Astrocyte (in vitro differentiated cells and primary cell): ENCODE data around the gene FBXL14. TPM values are rescaled to one million over a fixed set of nuclear protein-coding genes. Genes with fewer than 3 reads are reported as not detected.

Source experiments
- DNase-seq: peaks from one replicate; pipeline ENCODE4 v3.0.0-alpha.2; 2010; ENCODE audit warnings: low read depth
- FAIRE-seq: peaks from 2 replicates; lab custom pipeline; 2011; peaks lifted over from hg19 to GRCh38; lab: Jason Lieb, UNC
- H2AFZ ChIP-seq: 2 replicates; pipeline ENCODE4 v1.6.0; 2012; ENCODE audit warnings: low read depth, low read length, inconsistent platforms
- H3K27ac ChIP-seq: 2 replicates; pipeline ENCODE4 v1.5.1; 2011; ENCODE audit warnings: low read depth, low read length, inconsistent platforms
- H3K27me3 ChIP-seq: 2 replicates; pipeline ENCODE4 v1.6.0; 2011; ENCODE audit warnings: low read length, inconsistent platforms; ENCODE audit not compliant: insufficient read depth
- H3K36me3 ChIP-seq: 2 replicates; pipeline ENCODE4 v1.5.1; 2011; ENCODE audit warnings: low read length, inconsistent platforms; ENCODE audit not compliant: insufficient read depth
- H3K4me1 ChIP-seq: 2 replicates; pipeline ENCODE4 v1.5.1; 2011; ENCODE audit warnings: low read length, inconsistent platforms; ENCODE audit not compliant: insufficient read depth
- H3K4me2 ChIP-seq: 2 replicates; pipeline ENCODE4 v1.6.0; 2012; ENCODE audit warnings: low read length, inconsistent platforms
- H3K4me3 ChIP-seq: 2 replicates; pipeline ENCODE4 v1.5.1; 2011; ENCODE audit warnings: low read depth, mild to moderate bottlenecking, low read length, inconsistent platforms; ENCODE audit not compliant: insufficient read depth
- H3K79me2 ChIP-seq: 2 replicates; pipeline ENCODE4 v1.6.0; 2012; ENCODE audit warnings: mild to moderate bottlenecking, low read length, inconsistent platforms; ENCODE audit not compliant: insufficient read depth
- H3K9ac ChIP-seq: 2 replicates; pipeline ENCODE4 v1.6.0; 2012; ENCODE audit warnings: mild to moderate bottlenecking, low read length, inconsistent platforms
- H3K9me3 ChIP-seq: 2 replicates; pipeline ENCODE4 v1.5.1; 2012; ENCODE audit warnings: low read depth, mild to moderate bottlenecking, low read length, inconsistent platforms; ENCODE audit not compliant: insufficient read depth
- H4K20me1 ChIP-seq: 2 replicates; pipeline ENCODE4 v1.6.0; 2012; ENCODE audit warnings: low read length, inconsistent platforms; ENCODE audit not compliant: insufficient read depth
- H3K27ac Mint-ChIP-seq: one replicate; pipeline ENCODE4 v1.8.0; 2021; ENCODE audit warnings: mild to moderate bottlenecking, mixed read lengths; ENCODE audit not compliant: unreplicated experiment
- H3K27me3 Mint-ChIP-seq: one replicate; pipeline ENCODE4 v1.8.0; 2021; ENCODE audit warnings: low read depth, mixed read lengths; ENCODE audit not compliant: unreplicated experiment
- H3K36me3 Mint-ChIP-seq: one replicate; pipeline ENCODE4 v1.8.0; 2021; ENCODE audit warnings: low read depth, mixed read lengths; ENCODE audit not compliant: unreplicated experiment
- H3K4me1 Mint-ChIP-seq: one replicate; pipeline ENCODE4 v1.8.0; 2021; ENCODE audit warnings: low read depth, mixed read lengths; ENCODE audit not compliant: unreplicated experiment
- H3K4me3 Mint-ChIP-seq: one replicate; pipeline ENCODE4 v1.8.0; 2021; ENCODE audit warnings: mild to moderate bottlenecking, moderate library complexity, mixed read lengths; ENCODE audit not compliant: unreplicated experiment
- H3K9me3 Mint-ChIP-seq: one replicate; pipeline ENCODE4 v1.8.0; 2021; ENCODE audit warnings: mild to moderate bottlenecking, mixed read lengths; ENCODE audit not compliant: unreplicated experiment
- CTCF ChIP-seq: IDR thresholded peaks from 2 replicates; pipeline ENCODE4 v1.5.1; 2011; ENCODE audit warnings: low read depth, mild to moderate bottlenecking, inconsistent platforms, low read length, moderate library complexity; ENCODE audit not compliant: insufficient read depth
- EZH2 ChIP-seq: IDR thresholded peaks from 2 replicates; pipeline ENCODE4 v1.6.1; 2012; ENCODE audit warnings: mild to moderate bottlenecking, low read length, inconsistent platforms; ENCODE audit not compliant: insufficient read depth
- total RNA-seq: library from RNA; stranded (reverse); gene quantifications from 2 replicates; pipeline ENCODE4 v1.2.1, GENCODE V29; 2021

The FBXL14 gene
- total RNA-seq, 1 donor from 2014 or later: 9.2 TPM

GRCh38 chr12:1530592-1531152, 63.7 kb downstream of the FBXL14 start:
- DNase-seq: no peak

GRCh38 chr12:1529862-1530591, 64.4 kb downstream of the FBXL14 start:
- Histone ChIP-seq H3K9me3 (no peaks in the 10 kb centered on the region), H4K20me1 (peaks cover 38% of the 10 kb centered on the region), H3K4me1 (peaks cover 44% of the 10 kb centered on the region), H3K9ac (peak overlapping the region; percentile 66), H2AFZ (peak overlapping the region; percentile 64), H3K36me3 (no peaks in the 10 kb centered on the region), H3K4me2 (peak overlapping the region; percentile 90), H3K79me2 (peaks cover 47% of the 10 kb centered on the region), H3K27me3 (no peaks in the 10 kb centered on the region), H3K27ac (no peak overlapping the region), H3K4me3 (peak overlapping the region; percentile 46)
- H3K4me3 Mint-ChIP-seq: peak overlapping the region; percentile 92
- no peak for TF ChIP-seq CTCF
- peak; percentile 26 for TF ChIP-seq EZH2
- H3K27ac Mint-ChIP-seq: peak overlapping the region; percentile 99
- no peaks in the 10 kb centered on the region for H3K9me3 Mint-ChIP-seq
- peaks cover 11% of the 10 kb centered on the region for H3K36me3 Mint-ChIP-seq
- no peaks in the 10 kb centered on the region for H3K27me3 Mint-ChIP-seq
- DNase-seq (no peak), FAIRE-seq (no peak)
- H3K4me1 Mint-ChIP-seq: peaks cover 62% of the 10 kb centered on the region

More at GRCh38 chr12:1530592-1531152, 63.7 kb downstream of the FBXL14 start:
- no peak overlapping the region for H3K27ac Mint-ChIP-seq
- Histone ChIP-seq H3K27ac (no peak overlapping the region), H3K4me3 (peak overlapping the region; percentile 71), H2AFZ (no peak overlapping the region), H3K4me2 (peak overlapping the region; percentile 90), H3K27me3 (no peaks in the 10 kb centered on the region), H3K36me3 (no peaks in the 10 kb centered on the region), H3K4me1 (peaks cover 44% of the 10 kb centered on the region), H3K9me3 (no peaks in the 10 kb centered on the region), H4K20me1 (peaks cover 45% of the 10 kb centered on the region), H3K9ac (peak overlapping the region; percentile 78), H3K79me2 (peaks cover 54% of the 10 kb centered on the region)
- no peak overlapping the region for H3K4me3 Mint-ChIP-seq
- no peaks in the 10 kb centered on the region for H3K27me3 Mint-ChIP-seq
- peaks cover 66% of the 10 kb centered on the region for H3K4me1 Mint-ChIP-seq
- TF ChIP-seq CTCF (no peak), EZH2 (no peak)
- H3K9me3 Mint-ChIP-seq: no peaks in the 10 kb centered on the region
- peaks cover 11% of the 10 kb centered on the region for H3K36me3 Mint-ChIP-seq
- FAIRE-seq: no peak
